ENCODE results near the gene IRAG1. TPM values are rescaled to one million over a fixed set of nuclear protein-coding genes. Genes with fewer than 3 reads are reported as not detected.

The IRAG1 gene
- total RNA-seq, 2 donors from 2014 or later = 4.2 to 7.3 TPM

DNA sequence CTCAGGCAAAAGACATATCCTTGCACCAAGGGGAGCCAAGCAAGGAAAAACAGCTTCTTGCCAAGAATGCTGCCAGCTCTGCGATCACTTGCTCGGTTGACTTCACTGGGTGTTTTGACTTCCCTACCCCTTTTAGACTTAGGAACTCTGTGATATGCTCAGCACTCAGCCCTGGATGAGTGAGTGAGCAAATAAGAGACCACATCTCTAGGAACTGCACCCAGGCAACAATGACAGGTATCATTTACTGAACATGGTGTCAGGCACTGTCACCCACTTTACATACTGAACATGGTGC lies 3.7 kb upstream of the IRAG1 start:
- H3K27me3 Mint-ChIP-seq (ENCODE audit: insufficient read depth) = no peaks in the 10 kb centered on the region
- H3K36me3 ChIP-seq (ENCODE audit: control insufficient read depth, insufficient read depth, low read length) = no peaks in the 10 kb centered on the region
- no peaks in the 10 kb centered on the region for H3K4me1 ChIP-seq (ENCODE audit: control insufficient read depth, insufficient read depth, low read length)
- H3K9ac ChIP-seq (ENCODE audit: extremely low read depth, low read length, poor library complexity, severe bottlenecking) = no peak overlapping the region
- no peak overlapping the region for H3K27ac ChIP-seq (ENCODE audit: low read depth, low read length)
- no peaks in the 10 kb centered on the region for H3K27me3 ChIP-seq (ENCODE audit: control insufficient read depth, insufficient read depth, low read length, poor library complexity, severe bottlenecking)
- 40 to 49% methylated on average over 2 of the region's 2 CpGs for WGBS, 2 experiments (ENCODE audit: insufficient coverage in 1 of 2, insufficient read length in 1 of 2)
- H3K4me1 Mint-ChIP-seq = no peaks in the 10 kb centered on the region
- H3K9me3 ChIP-seq (ENCODE audit: control insufficient read depth, low read length) = no peaks in the 10 kb centered on the region
- no peak overlapping the region for H3K27ac Mint-ChIP-seq
- H3K4me3 ChIP-seq (ENCODE audit: low read length) = no peak overlapping the region
- no peak for DNase-seq
- H3K4me3 Mint-ChIP-seq = no peak overlapping the region
- TF ChIP-seq, protein P1, sequence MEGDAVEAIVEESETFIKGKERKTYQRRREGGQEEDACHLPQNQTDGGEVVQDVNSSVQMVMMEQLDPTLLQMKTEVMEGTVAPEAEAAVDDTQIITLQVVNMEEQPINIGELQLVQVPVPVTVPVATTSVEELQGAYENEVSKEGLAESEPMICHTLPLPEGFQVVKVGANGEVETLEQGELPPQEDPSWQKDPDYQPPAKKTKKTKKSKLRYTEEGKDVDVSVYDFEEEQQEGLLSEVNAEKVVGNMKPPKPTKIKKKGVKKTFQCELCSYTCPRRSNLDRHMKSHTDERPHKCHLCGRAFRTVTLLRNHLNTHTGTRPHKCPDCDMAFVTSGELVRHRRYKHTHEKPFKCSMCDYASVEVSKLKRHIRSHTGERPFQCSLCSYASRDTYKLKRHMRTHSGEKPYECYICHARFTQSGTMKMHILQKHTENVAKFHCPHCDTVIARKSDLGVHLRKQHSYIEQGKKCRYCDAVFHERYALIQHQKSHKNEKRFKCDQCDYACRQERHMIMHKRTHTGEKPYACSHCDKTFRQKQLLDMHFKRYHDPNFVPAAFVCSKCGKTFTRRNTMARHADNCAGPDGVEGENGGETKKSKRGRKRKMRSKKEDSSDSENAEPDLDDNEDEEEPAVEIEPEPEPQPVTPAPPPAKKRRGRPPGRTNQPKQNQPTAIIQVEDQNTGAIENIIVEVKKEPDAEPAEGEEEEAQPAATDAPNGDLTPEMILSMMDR (conservative IDR thresholded peaks at IDR 0.05) = no peak
- peaks cover 13% of the 10 kb centered on the region for H3K36me3 Mint-ChIP-seq (ENCODE audit: low read depth)
- peaks cover 22% of the 10 kb centered on the region for H3K9me3 Mint-ChIP-seq

DNA sequence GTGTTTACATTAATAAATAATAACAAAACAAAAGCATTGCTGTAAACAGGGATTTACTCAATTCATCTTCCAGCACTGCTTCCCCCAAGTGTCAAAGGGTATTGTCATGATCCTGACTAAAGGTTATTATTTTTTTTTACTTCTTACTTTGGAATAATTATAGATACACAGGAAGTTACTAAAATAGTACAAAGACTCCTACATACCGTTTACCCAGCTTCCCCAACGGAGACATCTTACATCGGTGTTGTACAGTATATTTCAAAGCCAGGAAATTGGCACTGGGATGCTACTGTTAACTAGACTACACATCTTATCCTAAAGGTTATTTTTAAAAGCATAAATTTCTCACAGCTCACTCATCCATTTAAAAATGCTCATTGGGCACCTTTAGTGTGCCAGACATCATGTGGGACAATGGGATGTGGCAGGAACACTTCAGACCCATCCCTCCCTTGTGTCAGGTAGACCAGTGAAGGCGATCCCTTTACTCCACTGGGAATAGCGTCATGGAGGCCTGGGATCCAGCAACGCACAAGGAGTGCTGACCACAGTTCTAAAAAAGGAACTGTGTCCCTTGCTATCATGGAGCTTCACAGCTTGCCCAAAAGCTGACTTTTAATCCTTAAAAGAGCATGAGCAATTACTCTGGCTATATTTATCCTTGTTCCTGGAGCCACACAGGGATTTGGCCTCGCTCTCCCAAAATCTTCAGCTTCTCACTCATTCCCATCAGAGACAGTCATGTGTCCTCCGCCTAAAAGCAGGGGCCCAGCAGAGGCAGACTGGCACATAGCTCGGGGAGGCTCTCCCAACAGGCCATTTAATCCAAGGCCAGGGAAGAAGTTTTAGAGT lies 3.1 kb upstream of the IRAG1 start:
- no peaks in the 10 kb centered on the region for H3K4me1 Mint-ChIP-seq
- no peak overlapping the region for H3K27ac ChIP-seq (ENCODE audit: low read depth, low read length)
- H3K36me3 Mint-ChIP-seq (ENCODE audit: low read depth) = peaks cover 13% of the 10 kb centered on the region
- no peak overlapping the region for H3K4me3 ChIP-seq (ENCODE audit: low read length)
- H3K4me1 ChIP-seq (ENCODE audit: control insufficient read depth, insufficient read depth, low read length) = no peaks in the 10 kb centered on the region
- no peak overlapping the region for H3K27ac Mint-ChIP-seq
- H3K9me3 ChIP-seq (ENCODE audit: control insufficient read depth, low read length) = no peaks in the 10 kb centered on the region
- H3K27me3 Mint-ChIP-seq (ENCODE audit: insufficient read depth) = no peaks in the 10 kb centered on the region
- H3K9ac ChIP-seq (ENCODE audit: extremely low read depth, low read length, poor library complexity, severe bottlenecking) = no peak overlapping the region
- TF ChIP-seq, protein P1 (conservative IDR thresholded peaks at IDR 0.05) = no peak
- 91 to 98% methylated on average over 9 of the region's 9 CpGs for WGBS, 2 experiments (ENCODE audit: insufficient coverage in 1 of 2, insufficient read length in 1 of 2)
- peaks cover 22% of the 10 kb centered on the region for H3K9me3 Mint-ChIP-seq
- DNase-seq = no peak
- H3K27me3 ChIP-seq (ENCODE audit: control insufficient read depth, insufficient read depth, low read length, poor library complexity, severe bottlenecking) = no peaks in the 10 kb centered on the region
- H3K4me3 Mint-ChIP-seq = no peak overlapping the region
- H3K36me3 ChIP-seq (ENCODE audit: control insufficient read depth, insufficient read depth, low read length) = no peaks in the 10 kb centered on the region

DNA sequence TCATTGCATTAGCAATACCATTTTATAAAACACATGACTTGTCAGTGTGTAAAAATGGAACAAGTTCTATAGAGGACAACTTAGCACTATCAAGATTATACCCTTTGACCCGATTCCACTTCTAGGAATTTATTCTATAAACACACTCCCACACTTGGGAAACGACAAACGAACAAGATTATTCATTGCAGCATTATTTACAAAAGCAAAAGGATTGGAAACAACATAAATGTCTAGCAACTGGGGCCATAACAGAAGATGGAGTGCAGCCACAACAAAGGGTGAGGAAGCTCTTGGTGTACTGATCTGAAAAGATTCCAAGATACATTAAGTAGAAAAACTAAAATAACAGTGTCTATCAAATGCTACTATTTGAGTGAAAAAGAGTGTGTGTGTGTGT lies 2.3 kb upstream of the IRAG1 start:
- DNase-seq = no peak
- no peaks in the 10 kb centered on the region for H3K27me3 ChIP-seq (ENCODE audit: control insufficient read depth, insufficient read depth, low read length, poor library complexity, severe bottlenecking)
- no peak overlapping the region for H3K4me3 ChIP-seq (ENCODE audit: low read length)
- Mint-ChIP-seq H3K4me3 (no peak overlapping the region), H3K27ac (no peak overlapping the region), H3K36me3 (ENCODE audit: low read depth) (peaks cover 13% of the 10 kb centered on the region), H3K27me3 (ENCODE audit: insufficient read depth) (no peaks in the 10 kb centered on the region), H3K9me3 (peaks cover 21% of the 10 kb centered on the region), H3K4me1 (no peaks in the 10 kb centered on the region)
- H3K27ac ChIP-seq (ENCODE audit: low read depth, low read length) = no peak overlapping the region
- TF ChIP-seq, protein P1 (conservative IDR thresholded peaks at IDR 0.05) = no peak
- H3K9ac ChIP-seq (ENCODE audit: extremely low read depth, low read length, poor library complexity, severe bottlenecking) = no peak overlapping the region
- no peaks in the 10 kb centered on the region for H3K4me1 ChIP-seq (ENCODE audit: control insufficient read depth, insufficient read depth, low read length)
- 79 to 85% methylated on average over 3 of the region's 3 CpGs for WGBS, 2 experiments (ENCODE audit: insufficient coverage in 1 of 2, insufficient read length in 1 of 2)
- no peaks in the 10 kb centered on the region for H3K9me3 ChIP-seq (ENCODE audit: control insufficient read depth, low read length)
- no peaks in the 10 kb centered on the region for H3K36me3 ChIP-seq (ENCODE audit: control insufficient read depth, insufficient read depth, low read length)
